ENCODE results near the gene EZH2. TPM values are rescaled to one million over a fixed set of nuclear protein-coding genes. Genes with fewer than 3 reads are reported as not detected.

EZH2 gene
- total RNA-seq, 1 donor from 2014 or later = 0.99 TPM

DNA sequence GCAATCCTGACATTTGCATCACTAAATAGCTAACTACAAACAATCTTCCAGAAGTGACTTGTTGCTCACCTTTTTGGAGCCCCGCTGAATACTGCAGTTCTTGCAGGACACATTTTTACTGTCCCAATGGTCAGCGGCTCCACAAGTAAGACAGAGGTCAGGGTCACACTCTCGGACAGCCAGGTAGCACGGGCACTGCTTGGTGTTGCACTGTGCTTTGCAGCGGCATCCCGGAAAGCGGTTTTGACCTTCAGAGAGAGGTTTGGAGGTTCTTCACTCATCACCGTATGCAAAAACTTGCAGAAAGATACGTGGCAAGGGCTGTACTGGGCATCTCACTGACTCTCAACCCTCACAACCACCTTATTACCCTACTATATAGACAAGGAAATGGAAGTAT is 70.2 kb downstream of the EZH2 start:
- no peak for DNase-seq
- H3K27ac ChIP-seq (replicated peaks) = no peak overlapping the region
- no peaks in the 10 kb centered on the region for H3K4me1 ChIP-seq
- peaks cover 3% of the 10 kb centered on the region for H3K36me3 ChIP-seq
- no peak overlapping the region for H3K4me3 ChIP-seq
- H3K9me3 ChIP-seq (replicated peaks) = no peaks in the 10 kb centered on the region
- H3K27me3 ChIP-seq (ENCODE audit: low read depth) = no peaks in the 10 kb centered on the region
- no peak for TF ChIP-seq CTCF (IDR thresholded peaks at IDR 0.05; ENCODE audit: borderline replicate concordance)
- intact Hi-C loops (cut with micrococcal nuclease) = no loop called here

- H3K36me3 ChIP-seq = peaks cover 18% of the 10 kb centered on the region
- no peaks in the 10 kb centered on the region for H3K27me3 ChIP-seq (ENCODE audit: low read depth)
- H3K9me3 ChIP-seq (replicated peaks) = no peaks in the 10 kb centered on the region
- H3K4me3 ChIP-seq = no peak overlapping the region
- H3K4me1 ChIP-seq = no peaks in the 10 kb centered on the region
- no peak for TF ChIP-seq CTCF (IDR thresholded peaks at IDR 0.05; ENCODE audit: borderline replicate concordance)
- intact Hi-C loops (cut with micrococcal nuclease) = no loop called here
- no peak for DNase-seq
- H3K27ac ChIP-seq (replicated peaks) = no peak overlapping the region
These were observed 72.2 kb downstream of the EZH2 start for GRCh38 chr7:148811892-148812291.

DNA sequence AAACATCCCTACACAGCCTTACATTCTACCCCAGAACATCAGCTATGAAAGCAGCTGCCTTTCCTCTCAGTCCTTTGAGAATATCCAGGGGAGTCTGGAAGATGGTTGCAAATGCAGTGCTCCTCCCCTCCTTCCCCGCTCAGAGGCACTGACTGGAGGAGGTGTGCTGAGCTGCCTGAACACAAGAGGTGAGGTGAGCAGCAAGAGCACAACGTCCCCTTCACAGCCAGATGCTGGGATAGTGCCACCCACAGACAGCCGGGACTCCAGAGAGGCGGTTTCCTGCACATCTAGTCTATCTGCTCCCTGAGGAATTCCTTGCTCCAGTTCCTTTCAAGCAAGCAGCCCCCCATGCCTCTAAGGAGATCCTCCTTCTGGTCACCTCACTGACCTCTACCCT is 74.2 kb downstream of the EZH2 start:
- H3K27me3 ChIP-seq (ENCODE audit: low read depth) = no peaks in the 10 kb centered on the region
- peaks cover 20% of the 10 kb centered on the region for H3K36me3 ChIP-seq
- DNase-seq = no peak
- intact Hi-C loops (cut with micrococcal nuclease) = no loop called here
- H3K4me3 ChIP-seq = no peak overlapping the region
- no peaks in the 10 kb centered on the region for H3K9me3 ChIP-seq (replicated peaks)
- no peak overlapping the region for H3K27ac ChIP-seq (replicated peaks)
- TF ChIP-seq CTCF (IDR thresholded peaks at IDR 0.05; ENCODE audit: borderline replicate concordance) = no peak
- no peaks in the 10 kb centered on the region for H3K4me1 ChIP-seq

GRCh38 chr7:148807436-148807835 is 76.7 kb downstream of the EZH2 start:
- no peak for DNase-seq
- Histone ChIP-seq H3K27me3 (ENCODE audit: low read depth) (no peaks in the 10 kb centered on the region), H3K4me3 (no peak overlapping the region), H3K9me3 (replicated peaks) (no peaks in the 10 kb centered on the region), H3K4me1 (no peaks in the 10 kb centered on the region), H3K27ac (replicated peaks) (no peak overlapping the region), H3K36me3 (peaks cover 29% of the 10 kb centered on the region)
- intact Hi-C loops (cut with micrococcal nuclease) = no loop called here
- no peak for TF ChIP-seq CTCF (IDR thresholded peaks at IDR 0.05; ENCODE audit: borderline replicate concordance)

- Histone ChIP-seq H3K4me1 (no peaks in the 10 kb centered on the region), H3K27me3 (ENCODE audit: low read depth) (no peaks in the 10 kb centered on the region), H3K9me3 (replicated peaks) (no peaks in the 10 kb centered on the region), H3K36me3 (peaks cover 41% of the 10 kb centered on the region), H3K4me3 (no peak overlapping the region), H3K27ac (replicated peaks) (no peak overlapping the region)
- DNase-seq = no peak
- intact Hi-C loops (cut with micrococcal nuclease) = no loop called here
- no peak for TF ChIP-seq CTCF (IDR thresholded peaks at IDR 0.05; ENCODE audit: borderline replicate concordance)
These were observed 77.9 kb downstream of the EZH2 start for GRCh38 chr7:148806187-148806586.
